NCI-H1092 (cell line): ENCODE data around the gene TBKBP1.
"Not testable (repeated sequence)": the region's sequence is repeated elsewhere in the genome, so short reads cannot be mapped to it uniquely, and the experiment has no call there.

ENCODE experiments used
- DNase-seq: peaks from one replicate; lab custom pipeline; 2025; lab: John Stamatoyannopoulos, UW

TBKBP1 gene

DNA sequence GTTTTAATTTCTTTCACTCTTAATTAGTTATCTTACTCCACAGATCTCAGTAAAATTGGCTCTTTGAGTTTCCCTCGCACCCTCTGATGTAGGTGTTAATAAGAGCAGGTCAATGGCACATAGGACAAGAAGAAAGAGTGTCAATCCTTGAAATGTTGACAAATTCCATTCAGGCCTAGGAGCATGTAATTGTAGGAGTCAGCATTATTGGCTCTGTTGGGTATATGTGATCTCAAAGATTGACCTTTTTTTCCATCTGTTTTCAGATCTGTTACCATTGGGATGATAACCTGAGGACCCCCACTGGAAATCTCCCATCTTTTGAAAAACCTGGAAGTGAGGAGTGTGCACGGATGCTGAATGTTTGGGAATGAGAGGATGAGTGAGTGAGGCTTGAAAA, 11.8 kb upstream of the TBKBP1 start:
- no peak for DNase-seq

DNA sequence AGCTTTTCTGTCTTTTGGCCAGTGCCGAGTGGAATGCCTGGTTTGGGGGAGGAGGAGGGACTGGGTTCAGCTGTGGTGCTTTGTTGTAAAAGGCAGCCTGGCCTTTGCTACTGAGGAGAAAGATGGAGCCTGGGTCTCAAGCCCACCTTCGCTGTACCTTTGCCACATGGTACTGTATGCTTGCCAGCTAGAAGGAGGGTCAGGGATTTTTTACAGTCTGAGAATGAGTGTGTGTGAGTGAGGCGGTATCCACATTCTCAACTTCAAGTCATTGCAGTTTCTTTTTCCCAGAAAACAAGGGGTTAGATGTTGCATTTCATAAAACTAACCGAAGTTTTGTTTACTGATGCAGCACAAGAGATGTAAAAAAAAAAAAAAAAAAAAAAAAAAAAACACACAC, 11.2 kb upstream of the TBKBP1 start:
- not testable (repeated sequence) for DNase-seq

DNA sequence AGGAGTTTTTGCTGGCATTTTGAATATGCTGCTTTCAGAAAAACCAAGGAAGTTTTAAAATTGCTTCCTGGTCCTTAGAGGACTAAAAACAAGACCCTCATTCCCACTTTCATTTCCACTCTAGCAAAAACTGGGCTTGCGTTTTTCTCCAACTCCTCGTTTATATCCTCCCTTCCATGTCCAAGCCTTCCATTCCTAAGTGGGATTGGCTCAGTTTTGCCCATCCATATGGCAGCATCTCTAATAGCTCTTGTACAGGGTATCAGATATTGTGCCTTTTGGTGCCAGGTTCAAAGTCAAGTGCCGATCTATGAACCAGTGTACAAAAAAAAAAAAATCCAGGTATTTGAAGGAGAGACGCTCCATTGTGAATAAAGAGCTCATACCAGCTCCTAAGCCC, 9.9 kb upstream of the TBKBP1 start:
- no peak for DNase-seq

DNA sequence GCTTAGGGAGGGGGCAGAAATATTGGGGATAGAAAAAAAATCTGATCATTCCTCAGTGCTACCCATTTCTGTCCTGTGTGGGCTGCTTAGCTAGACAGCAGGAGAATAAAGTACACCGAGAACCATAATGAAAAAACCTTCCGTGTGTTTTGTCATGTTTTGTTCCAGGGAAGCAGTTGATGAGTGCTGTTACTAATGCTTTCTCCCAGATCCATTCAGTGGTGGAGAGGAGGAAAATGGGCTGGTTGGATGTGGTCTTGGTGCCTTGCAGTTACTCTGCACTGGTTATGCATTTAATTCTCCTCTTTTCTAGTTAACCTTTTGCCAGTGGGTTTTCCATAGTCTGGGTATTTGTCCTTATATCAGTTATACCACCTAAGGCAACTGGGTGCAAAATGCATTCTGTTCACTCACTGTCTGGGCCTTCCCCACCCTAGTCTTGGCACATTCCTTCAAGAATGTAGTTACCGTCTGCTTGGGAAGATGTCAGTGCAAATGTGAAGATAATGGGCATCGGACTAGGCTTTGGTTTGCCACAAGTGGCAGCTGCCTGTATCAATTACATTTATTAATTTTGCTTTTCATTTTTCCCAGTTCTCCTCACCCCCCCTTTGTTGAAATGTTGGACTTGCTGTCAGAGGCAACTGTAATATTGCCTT, 9.3 kb upstream of the TBKBP1 start:
- DNase-seq = no peak

DNA sequence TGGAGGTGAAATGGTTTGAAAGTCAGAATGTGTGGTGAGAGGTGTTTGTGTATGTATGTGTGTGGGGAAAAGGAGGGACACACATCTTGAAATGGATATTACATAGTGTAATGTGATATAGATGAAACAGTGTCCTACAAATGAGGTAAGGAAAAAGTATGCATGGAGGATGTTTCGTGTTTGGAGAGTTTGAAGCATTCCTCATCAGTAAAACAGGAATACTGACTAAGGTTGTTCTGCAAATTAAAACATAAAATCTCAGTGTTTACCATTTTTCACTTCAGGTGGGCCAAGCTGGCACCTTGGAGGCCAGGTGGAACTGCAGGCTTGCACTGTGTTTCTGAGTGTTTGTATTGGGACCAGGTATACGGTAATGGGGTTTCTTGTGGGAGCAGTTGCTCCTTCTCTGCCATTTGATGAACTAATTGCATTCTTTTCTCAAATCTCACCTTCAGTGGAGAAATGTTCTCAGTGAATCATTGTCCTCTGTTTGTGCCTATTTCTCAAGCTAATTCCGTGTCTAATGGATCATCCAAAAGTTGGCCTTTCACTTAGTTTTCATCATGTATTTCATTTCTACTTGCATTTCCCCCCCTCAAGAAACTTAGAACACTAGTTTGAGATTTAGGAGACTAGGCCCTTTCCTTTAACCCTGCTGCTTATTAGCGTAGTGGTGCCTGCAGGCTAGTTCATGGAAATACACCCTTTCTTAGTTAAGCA, 8.2 kb upstream of the TBKBP1 start:
- DNase-seq = no peak

DNA sequence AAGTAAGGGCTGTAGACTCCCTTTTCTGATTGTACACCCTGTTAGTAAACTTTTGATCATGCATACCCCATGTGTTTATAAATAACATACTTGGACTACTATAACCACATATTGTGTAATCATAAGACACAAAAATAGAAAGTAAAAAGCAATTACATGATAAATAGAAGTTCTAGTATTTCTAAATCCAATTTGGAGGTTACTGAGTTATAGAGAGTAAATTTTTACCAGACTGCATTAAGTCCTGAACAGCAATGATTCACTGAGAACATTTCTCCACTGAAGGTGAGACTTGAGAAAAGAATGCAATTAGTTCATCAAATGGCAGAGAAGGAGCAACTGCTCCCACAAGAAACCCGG, 7.7 kb upstream of the TBKBP1 start:
- no peak for DNase-seq

DNA sequence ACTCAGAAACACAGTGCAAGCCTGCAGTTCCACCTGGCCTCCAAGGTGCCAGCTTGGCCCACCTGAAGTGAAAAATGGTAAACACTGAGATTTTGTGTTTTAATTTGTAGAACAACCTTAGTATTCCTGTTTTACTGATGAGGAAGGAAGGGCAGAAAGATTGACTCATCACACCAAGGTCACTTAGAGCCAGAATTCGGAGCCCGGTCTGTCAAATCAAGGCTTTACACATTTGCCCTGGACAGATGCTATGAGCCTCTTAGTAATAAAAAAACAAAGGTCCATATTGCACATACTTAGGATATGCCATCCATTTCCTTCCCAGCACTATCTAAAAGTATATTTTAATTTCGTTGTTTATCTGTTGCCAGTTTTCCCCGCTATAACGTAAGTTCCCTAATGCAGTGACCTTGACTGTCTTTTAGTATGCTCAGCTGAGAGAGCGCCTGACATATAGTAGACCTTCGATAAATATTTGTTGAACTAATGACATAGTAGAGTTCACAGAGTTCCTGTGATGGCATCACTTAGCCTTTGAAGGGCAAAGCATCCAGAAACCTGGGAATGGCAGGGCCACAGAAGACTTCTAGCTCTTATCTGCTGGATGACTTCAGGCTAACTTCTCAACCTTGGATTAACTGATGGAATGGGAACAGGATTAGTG, 7.2 kb upstream of the TBKBP1 start:
- no peak for DNase-seq

DNA sequence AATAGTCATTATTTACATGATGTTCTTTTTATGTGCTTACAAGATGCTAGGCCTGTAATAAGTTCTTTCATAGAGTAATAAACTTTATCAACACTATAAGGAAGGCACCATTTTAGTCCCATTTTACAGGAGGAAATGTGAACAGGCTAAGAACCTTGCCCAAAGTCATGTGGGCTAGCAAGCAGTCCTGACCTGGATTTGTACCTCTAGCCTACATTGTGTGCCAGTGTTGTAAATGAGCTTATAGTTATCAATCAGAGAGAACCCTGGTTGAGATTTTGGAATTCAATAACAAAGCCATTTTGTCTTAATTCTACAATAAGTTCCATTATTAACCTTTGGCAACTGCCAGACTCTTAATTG, 6.7 kb upstream of the TBKBP1 start:
- DNase-seq = no peak

DNA sequence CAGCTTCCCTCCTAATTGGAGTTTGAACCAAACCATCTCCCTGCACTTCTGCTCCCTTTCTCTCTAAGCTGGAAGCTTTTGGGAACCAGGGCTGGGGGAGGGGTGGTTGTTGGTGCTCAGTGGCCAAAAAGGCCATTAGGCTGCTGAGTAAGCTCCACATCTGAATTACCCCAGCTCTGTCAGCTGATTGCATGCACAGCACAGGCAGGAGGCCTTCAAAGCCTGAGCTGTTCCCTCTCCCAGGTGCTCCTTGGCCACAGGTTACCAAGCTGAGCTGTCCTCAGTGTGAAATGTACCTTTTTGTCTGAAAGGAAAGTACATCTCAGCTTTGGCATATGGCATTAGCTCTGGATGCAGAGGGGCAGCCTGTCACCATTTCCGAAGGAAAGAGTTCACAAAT, 6.2 kb upstream of the TBKBP1 start:
- no peak for DNase-seq

DNA sequence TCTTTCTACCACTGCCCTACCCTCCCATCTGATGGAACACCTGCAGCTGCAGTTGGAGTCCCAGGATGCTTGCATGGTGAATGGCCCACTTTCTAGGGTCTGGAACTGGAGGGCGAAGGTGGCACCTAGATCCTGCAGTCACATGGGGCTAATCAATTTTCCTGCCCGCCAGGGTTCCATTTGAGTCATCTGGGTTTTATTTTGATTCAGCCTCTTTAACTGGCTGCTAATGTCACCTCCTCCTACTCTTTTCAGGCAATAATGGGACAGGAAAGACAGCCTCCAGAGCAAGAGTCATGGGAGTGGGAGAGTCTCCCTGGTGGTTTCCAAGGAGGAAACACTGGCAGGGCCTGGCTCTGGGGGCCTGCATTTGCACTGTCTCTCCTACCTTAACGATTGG, 3.8 kb upstream of the TBKBP1 start:
- DNase-seq = no peak

DNA sequence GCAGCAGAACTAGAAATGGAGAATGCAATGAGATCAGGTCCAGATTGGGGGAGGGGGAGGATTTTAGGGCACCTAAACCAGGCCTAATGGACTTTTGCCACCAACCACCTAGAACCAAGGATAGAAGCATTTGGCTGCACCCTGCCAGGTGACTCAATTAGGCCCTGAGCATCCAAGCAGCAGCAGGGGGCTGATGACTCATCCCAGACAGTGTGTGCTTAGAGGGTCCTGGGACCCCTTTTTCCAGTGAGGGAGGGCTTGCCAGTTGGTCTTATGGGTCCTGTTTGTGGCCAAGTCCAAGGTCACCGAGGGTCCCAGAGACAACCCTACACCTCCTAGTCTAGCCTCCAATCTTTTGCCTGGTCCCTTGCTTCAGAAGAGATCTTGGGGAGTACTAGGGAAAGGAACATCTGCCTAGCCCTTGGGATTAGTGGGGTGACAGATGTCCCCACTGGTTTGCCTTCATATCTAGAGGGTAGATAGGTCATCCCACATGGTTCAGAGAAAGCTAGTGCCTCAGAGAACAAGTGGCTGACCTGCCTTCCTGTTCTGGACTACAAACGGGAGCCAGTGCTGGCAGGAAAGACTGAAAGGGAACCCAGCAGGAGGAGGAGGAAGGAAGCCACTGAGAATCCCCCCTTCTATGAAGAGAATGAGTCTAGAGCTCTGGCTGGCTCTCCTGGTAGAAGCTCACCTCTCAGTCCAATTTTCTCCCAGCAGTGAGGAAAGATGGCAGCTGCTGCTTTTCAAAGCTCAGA, 1.6 kb upstream of the TBKBP1 start:
- DNase-seq = no peak

DNA sequence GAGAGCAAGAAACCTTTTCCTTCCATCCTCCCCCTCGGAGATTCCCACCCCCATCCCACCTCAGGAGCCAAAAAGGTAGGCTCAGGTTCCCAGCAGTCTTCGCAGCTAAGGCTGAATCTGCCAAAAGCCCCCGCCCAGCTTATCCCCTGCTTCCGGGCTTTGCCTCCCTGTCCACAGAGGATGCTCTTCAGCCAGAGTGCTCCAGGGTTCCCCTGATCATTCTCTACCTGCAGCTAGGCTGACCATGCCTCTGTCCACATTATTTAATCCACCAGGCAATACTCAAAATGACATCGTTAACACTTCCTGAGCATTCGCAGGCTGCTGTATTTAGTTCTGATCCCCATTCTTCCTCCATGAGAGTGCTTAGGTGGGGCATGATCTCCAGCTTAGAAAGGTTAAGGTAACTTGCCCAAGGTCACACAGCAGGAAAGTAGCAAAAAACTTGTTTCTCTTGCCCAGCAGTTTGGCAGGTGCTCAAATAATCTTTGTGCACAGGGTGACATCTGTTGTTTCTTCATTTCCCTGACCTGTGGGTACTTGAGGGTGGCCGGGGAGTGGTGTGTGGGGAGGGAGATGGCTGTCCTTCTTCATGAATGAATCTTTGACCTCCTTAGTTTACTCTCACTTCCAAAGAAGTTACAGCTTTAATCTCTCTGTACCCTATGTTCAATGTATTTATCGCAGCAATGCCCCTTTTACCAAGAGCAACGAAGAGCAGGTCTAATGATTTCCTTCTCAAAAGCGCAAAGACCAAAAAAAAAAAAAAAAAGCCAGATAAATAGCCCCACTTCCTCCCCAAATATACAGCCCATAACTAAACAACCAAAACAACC, 848 bp upstream of the TBKBP1 start:
- DNase-seq = no peak

DNA sequence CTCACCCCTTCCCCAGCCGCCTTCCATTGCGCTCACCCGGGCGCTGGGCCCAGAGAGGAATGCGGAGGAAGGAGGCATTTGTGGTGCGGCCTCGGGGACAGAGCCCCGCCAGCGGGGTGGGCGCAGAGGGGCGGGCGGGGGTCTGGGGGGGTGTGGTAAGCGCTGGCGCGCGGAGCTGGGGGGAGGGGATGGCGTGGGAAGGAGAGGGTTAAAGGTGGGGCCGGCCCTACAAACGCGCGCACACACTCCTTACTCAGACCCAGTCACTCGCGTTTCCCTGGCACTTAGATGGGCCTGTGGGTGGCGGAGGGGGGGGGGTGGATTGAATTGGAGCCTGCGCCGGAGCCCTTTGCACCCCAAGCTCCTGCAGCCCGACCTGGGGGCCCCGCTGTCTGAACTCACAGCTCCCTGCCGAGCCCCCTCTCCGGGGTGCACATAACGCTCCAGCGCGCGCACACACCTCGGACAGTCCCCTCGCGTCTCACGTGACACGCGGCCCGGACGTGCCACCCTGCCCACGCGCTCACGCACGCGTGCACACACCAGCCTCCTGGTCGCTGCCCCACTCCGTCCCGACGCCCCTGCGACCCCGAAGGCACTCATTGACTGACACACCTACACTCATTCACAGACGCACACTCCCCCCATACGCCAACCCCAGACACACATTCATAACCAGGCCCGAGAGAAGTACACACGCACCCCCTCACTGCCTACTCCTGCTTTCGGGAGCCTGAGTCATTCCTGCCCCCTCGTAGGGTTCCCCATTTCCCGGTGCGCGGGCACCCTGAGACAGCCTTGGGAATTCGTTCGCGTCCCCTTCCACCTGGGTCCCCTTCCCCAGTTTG, 844 bp downstream of the TBKBP1 start:
- no peak for DNase-seq

DNA sequence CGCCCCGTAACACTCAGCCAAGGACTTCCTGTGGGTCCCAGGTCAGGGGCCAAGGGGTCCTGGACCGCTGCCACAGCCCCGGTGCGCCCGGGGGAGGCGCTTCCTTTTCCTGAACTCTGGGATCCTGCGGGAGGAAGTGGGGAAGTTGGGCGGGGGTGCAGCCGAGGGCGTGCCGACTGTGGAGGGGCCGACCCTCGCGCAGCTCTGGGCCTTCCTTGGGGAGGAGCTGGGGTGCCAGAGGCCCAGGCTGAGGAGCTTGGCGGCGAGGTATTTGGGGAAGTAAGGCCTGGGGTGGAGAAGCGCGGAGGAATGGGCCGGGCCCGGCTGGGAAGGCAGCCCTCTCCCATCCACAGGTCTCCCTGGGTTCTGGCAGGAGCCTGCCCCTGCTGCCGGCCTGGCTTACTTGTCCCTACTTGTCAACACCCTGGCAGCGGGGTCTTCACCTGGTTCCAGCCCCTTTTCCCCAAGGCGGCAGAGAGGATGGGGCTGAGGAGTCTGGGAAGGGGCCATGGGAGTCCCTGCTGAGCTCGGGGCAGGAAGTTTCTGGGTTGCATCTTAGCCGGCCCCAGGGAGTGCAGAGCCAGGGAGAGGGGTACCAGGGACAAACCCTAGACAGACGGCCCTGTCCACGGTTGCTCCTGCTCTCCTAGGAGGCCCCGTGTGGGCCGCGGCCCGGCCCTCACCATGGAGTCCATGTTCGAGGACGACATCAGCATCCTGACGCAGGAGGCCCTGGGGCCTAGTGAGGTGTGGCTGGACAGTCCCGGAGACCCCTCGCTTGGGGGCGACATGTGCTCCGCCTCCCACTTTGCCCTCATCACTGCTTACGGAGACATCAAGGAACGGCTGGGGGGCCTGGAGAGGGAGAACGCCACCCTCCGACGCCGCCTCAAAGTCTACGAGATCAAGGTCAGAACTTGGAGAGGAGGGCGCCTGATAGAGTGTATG, 1.7 kb downstream of the TBKBP1 start:
- DNase-seq = no peak

DNA sequence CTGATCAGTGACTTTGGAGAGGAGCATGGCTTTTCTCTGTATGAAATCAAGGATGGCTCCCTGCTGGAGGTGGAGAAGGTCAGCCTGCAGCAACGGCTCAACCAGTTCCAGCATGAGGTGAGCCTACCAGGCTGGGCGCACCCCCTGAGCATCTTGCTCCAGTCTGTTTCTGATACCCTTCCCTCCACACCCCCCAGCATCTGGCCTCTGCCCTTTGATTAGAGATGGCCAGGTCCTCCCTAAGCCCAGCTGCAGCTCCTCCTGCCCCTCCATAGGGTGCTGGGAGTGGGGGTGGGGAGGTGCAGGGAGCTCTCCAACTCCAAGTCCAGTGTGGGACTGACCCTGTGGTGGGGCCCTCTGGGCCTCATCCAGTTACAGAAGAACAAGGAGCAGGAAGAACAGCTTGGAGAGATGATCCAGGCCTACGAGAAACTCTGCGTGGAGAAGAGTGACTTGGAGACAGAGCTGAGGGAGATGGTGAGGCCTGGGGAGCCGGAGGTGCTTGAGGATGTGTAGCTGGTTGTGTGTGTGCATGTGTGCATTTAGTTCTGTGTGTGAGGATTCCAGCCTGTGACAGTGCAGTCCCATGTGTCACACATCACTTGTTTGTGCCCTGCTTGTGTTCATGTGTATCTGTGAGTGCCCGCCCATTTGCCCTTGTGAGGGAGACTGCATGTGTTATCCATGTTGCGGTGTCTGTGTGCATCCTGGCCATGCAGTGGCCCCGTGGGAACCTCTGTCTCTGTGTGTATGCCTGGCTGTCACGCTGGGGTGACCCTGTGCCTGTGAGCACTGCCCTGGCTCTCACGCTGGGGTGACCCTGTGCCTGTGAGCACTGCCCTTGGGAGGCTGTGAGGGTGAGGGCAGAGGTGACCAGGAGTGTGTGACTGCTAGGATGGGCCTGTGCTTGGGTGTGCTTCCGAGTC, 3.0 kb downstream of the TBKBP1 start:
- no peak for DNase-seq

DNA sequence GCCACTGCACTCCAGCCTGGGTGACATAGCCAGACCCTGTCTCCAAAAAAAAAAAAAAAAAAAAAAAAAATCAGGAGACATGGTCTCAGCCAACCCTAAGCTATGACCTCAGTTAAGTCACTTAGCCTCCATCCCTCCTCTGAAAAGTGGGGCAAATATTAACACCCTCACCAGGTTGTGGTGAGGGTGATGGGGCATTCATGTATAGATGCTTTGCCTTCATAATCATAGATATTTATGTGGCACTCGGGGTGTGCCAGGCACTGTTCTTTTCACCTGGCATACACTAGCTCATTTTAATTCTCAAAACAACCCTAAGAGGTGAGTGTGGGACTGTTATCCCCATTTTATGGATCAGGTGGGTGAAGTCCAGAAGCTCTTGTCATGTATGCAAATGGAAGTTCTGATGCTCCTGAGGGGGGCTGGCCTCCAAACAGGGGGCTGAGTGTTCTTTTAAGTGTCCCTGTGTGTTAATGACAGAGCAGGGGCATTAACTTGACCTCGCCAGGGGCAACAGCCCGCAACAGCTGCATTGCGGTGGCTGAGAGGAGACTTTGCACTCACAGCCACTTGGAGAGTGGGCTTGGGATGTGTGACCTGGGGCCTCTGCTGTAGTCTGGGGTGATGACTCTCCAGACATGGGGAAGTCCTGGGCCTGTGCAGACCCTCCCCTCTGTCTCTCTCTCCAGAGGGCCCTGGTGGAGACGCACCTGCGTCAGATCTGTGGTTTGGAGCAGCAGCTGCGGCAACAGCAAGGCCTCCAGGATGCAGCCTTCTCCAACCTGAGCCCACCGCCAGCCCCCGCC, 4.1 kb downstream of the TBKBP1 start:
- DNase-seq = no peak

DNA sequence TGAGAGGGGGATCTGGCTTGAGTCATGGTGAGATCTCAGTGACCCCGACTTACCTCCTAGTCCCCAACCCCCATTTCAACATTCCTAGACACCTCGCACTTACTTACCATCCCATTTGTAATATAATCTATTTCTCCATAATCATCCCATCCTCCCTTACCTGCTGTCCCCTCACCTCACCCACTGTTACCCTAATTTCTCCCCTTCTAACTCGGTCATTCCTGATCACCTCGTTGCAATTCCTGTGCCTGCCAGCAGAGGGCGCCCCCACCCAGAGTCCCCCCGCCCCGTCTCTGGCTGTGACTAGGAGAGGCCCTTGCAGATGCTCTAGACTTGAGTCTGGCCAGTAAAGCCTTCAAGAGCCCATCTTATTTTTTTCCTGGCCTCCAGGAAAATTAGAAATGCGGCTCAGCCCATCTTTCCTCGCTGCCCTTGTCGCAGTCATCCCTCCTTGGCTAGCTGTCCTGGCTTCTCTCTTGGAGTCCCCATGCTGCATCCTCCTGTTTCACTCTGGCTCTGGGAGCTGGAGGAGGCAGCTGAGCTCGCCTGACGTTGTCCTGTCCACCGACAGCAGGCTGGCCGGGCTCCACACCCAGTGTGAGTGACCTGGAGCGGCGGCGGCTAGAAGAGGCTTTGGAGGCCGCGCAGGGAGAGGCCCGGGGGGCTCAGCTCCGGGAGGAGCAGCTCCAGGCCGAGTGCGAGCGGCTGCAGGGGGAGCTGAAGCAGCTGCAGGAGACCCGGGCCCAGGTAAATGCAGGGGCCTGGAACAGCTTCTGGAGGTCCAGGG, 5.0 kb downstream of the TBKBP1 start:
- peak; percentile 14 for DNase-seq
